ENCODE results near the gene FMNL2. TPM values are rescaled to one million over a fixed set of nuclear protein-coding genes. Genes with fewer than 3 reads are reported as not detected.

The FMNL2 gene
- total RNA-seq, 1 donor from 2014 or later: 56.6 TPM

GRCh38 chr2:152444448-152444847 is 109.5 kb downstream of the FMNL2 start:
- DNase-seq (ENCODE audit: extremely low read depth, low read depth, low spot score): no peak

DNA sequence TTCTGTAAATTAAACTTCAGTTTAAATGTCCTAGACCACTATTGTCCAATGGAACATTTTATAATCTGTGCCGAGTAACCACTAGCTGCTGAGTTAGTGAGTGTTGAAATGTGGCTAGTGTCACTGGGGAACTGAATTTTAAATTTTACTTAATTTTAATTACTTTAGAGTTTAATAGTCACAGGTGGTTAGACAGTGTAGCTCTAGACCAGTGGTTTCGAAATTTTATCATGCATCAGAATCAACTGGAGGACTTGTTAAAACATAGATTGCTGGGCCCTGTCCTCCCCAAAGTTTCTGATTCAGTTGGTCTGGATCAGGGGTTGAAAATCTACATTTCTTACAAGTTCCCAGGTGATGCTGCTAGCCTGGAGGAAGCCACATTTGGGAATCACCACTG is 110.4 kb downstream of the FMNL2 start:
- no peak for DNase-seq (ENCODE audit: extremely low read depth, low read depth, low spot score)

DNA sequence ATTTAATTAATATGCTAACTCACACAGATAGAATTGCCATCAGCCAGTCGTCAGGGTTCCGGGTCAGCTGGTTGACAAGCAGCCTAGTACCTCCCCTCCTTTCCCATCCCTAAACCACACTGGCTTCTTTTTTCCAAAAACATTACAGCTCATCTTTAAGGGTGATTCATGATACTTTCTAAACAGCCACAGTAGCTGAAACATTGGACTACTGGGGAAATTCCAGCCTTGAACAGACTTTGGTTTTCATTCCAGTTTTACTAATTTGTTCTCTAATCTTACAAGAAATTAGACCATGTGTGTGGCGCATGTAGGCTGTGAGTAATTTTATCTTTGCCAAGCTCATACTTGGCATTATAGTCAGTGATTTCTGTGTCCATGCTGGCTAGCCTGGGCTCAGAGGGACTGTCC is 110.8 kb downstream of the FMNL2 start:
- no peak for DNase-seq (ENCODE audit: extremely low read depth, low read depth, low spot score)

- DNase-seq (ENCODE audit: extremely low read depth, low read depth, low spot score): no peak
These were observed 111.2 kb downstream of the FMNL2 start for GRCh38 chr2:152446213-152446612.

DNA sequence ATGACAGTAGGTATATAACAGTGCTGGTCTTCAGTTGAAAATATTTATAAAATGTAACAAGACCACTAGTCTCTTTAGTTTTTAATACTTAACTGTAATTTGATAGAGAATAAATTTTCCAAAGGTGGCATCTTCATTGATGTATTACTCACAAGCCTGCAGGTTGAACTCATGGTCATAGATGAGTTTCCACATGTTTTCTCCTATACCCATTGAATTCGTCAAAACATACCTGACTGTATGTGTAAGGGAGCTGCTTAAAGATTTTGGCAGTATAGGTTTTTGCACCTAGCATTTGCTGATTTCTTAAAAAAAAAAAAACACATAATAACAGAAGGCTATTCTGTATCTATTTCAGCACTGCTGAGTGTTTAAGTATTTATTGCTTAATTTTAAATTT is 112.9 kb downstream of the FMNL2 start:
- DNase-seq (ENCODE audit: extremely low read depth, low read depth, low spot score): no peak

GRCh38 chr2:152448606-152449005 is 113.6 kb downstream of the FMNL2 start:
- no peak for DNase-seq (ENCODE audit: extremely low read depth, low read depth, low spot score)

DNA sequence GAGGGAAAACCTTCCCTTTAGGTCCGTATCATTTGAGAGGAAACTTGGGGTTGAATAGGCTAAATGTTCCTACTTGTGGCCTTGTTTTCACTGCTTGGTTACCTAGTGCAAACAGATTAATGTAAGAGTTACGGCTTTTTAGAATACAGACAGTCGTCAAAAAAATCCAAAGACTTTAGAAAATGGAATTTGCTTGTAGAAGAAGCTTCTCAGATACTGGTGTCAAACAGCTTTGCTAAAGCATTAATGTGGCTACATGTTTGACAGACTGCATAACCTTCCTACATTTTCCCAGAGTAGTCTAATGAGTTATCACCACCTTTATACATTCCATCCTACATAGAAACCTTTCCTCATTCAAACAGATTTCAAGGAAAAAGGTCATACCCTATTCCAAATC is 114.6 kb downstream of the FMNL2 start:
- DNase-seq (ENCODE audit: extremely low read depth, low read depth, low spot score): no peak

- no peak for DNase-seq (ENCODE audit: extremely low read depth, low read depth, low spot score)
These were observed 115.2 kb downstream of the FMNL2 start for GRCh38 chr2:152450176-152450575.

DNA sequence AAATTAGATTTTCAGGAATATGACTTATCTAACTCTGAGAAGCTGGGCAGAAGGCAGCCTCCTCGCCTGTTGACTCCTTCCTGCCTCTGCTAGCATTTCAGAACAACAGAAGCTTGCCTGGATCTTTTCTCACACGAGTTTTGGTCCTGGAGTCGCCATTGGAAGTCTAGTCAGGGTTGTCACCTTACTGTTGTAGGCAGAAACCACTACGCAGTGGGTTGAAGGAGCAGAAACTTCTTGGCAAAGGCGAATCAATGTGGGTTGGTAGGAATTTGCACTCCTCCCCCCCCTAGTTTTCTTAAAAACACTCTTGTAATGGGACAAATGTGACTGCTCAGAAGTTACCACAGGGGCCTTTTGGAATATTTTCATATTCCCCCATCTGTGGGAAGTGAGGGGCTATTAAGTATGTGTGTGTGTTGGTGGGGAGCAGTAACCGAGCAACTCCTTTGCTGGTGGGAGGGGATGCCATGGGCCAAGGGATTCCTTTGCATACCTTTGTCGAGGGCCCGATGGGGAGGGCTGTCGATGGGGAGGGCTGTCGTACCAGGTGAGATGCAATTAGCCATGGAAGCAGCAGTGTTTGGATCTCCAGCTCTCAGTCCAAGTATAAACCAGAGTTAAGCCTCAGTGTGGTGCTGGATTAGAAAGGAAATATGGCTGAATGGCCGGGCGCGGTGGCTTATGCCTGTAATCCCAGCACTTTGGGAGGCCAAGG is 117.4 kb downstream of the FMNL2 start:
- no peak for DNase-seq (ENCODE audit: extremely low read depth, low read depth, low spot score)

- DNase-seq (ENCODE audit: extremely low read depth, low read depth, low spot score): no peak
These were observed 118.3 kb downstream of the FMNL2 start for GRCh38 chr2:152453129-152453911.

GRCh38 chr2:152454371-152454770 is 119.4 kb downstream of the FMNL2 start:
- DNase-seq (ENCODE audit: extremely low read depth, low read depth, low spot score): no peak

- no peak for DNase-seq (ENCODE audit: extremely low read depth, low read depth, low spot score)
These were observed 120.0 kb downstream of the FMNL2 start for GRCh38 chr2:152454960-152455359.

DNA sequence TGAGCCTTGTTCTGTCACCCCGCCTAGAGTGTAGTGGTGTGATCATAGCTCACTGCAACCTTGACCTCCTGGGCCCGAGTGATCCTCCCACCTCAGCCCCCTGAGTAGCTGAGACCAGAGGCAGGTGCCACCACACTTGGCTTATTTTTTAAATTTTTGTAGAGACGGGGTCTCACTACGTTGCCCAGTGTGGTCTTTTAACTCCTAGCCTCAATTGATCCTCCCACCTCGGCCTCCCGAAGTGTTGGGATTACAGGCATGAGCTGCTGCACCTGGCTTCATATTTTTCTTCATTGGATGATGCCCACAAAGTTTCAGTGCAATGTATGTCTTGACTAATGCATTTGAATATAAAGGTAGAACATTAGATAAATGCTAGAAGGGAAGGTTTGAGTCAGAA is 120.8 kb downstream of the FMNL2 start:
- no peak for DNase-seq (ENCODE audit: extremely low read depth, low read depth, low spot score)

- DNase-seq (ENCODE audit: extremely low read depth, low read depth, low spot score): no peak
These were observed 121.3 kb downstream of the FMNL2 start for GRCh38 chr2:152456262-152456661.

- no peak for DNase-seq (ENCODE audit: extremely low read depth, low read depth, low spot score)
These were observed 123.5 kb downstream of the FMNL2 start for GRCh38 chr2:152458441-152458940.

DNA sequence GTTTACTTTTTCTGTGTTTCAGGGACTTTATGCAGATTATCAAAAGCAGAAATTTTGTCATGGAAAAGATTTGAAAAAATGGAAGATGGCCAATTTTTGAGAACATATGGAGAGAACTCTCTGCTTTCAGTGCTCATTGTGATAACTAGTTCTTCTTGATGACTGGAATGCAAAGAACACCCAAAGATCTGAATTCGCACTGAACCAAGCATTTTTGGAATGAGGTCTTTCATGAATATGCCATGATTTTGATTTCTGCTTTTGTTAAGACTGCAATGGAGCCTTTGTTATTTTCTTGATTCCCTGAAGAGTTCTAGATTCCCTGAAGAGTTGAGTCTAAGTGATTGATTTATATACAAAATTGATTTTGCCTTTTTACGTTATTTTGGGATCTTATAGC is 124.1 kb downstream of the FMNL2 start:
- DNase-seq (ENCODE audit: extremely low read depth, low read depth, low spot score): no peak

DNA sequence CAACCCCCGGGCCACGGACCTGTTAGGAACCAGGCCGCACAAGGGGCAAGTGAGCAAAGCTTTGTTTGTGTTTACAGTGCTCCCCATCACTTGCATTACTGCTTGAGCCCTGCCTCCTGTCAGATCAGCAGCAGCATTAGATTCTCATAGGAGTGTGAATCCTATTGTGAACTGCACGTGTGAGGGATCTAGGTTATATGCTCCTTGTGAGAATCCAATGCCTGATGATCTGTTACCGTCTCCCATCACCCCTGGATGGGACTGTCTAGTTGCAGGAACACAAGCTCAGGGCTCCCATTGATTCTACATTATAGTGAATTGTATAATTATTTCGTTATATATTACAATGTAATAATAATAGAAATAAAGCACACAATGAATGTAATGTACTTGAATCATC is 125.6 kb downstream of the FMNL2 start:
- no peak for DNase-seq (ENCODE audit: extremely low read depth, low read depth, low spot score)

- DNase-seq (ENCODE audit: extremely low read depth, low read depth, low spot score): no peak
These were observed 127.1 kb downstream of the FMNL2 start for GRCh38 chr2:152462120-152462519.

GRCh38 chr2:152462779-152463178 is 127.8 kb downstream of the FMNL2 start:
- no peak for DNase-seq (ENCODE audit: extremely low read depth, low read depth, low spot score)

- DNase-seq (ENCODE audit: extremely low read depth, low read depth, low spot score): no peak
These were observed 130.0 kb downstream of the FMNL2 start for GRCh38 chr2:152464851-152465470.

- DNase-seq (ENCODE audit: extremely low read depth, low read depth, low spot score): no peak
These were observed 130.6 kb downstream of the FMNL2 start for GRCh38 chr2:152465541-152465940.

GRCh38 chr2:152466041-152466440 is 131.1 kb downstream of the FMNL2 start:
- no peak for DNase-seq (ENCODE audit: extremely low read depth, low read depth, low spot score)

Data from glomerular endothelial cell (primary cell).